OCI-LY7 (cell line): Measurements from ENCODE around the gene ZNF555. TPM values are rescaled to one million over a fixed set of nuclear protein-coding genes. Genes with fewer than 3 reads are reported as not detected.

Experiments used
- BruUV-seq: library from RNA; stranded (reverse); fragments of 400-500 nt; replicated peaks from 2 replicates; lab custom pipeline; 2021; lab: Mats Ljungman, UMichigan
- CTCF ChIA-PET: fragments of 300-600 bp; sonication (Branson Sonifier 250); formaldehyde crosslinking; loops from one replicate; lab custom pipeline; 2022; ENCODE audit warnings: antibody characterized with exemption; ENCODE audit not compliant: unreplicated experiment; lab: Charles Lee
- POLR2A ChIA-PET: fragments of 300-600 bp; sonication (Branson Sonifier 250); formaldehyde crosslinking; loops from one replicate; lab custom pipeline; 2022; ENCODE audit warnings: antibody characterized with exemption; lab: Charles Lee
- DNase-seq: peaks from one replicate; pipeline ENCODE4 v3.0.0-alpha.2; 2015; ENCODE audit warnings: low spot score
- H2AFZ ChIP-seq: fragments of 200-600 bp; sonication (generic), shearing (Covaris generic); 2 replicates; pipeline ENCODE4 v1.6.1; 2014; ENCODE audit warnings: mild to moderate bottlenecking, antibody characterized with exemption, low read length, moderate library complexity
- H3K27ac ChIP-seq: fragments of 200-600 bp; sonication (generic); 2 replicates; pipeline ENCODE4 v1.5.1; 2014; ENCODE audit warnings: mixed run types, low read depth, mild to moderate bottlenecking, moderate library complexity, low read length, inconsistent platforms; ENCODE audit not compliant: poor library complexity, severe bottlenecking
- H3K36me3 ChIP-seq: fragments of 200-600 bp; sonication (generic); 2 replicates; pipeline ENCODE4 v1.6.1; 2014; ENCODE audit warnings: mild to moderate bottlenecking, antibody characterized with exemption, low read length, moderate library complexity, mixed read lengths; ENCODE audit not compliant: insufficient read depth
- H3K4me1 ChIP-seq: fragments of 200-600 bp; sonication (generic); 2 replicates; pipeline ENCODE4 v1.5.1; 2014; ENCODE audit warnings: mild to moderate bottlenecking, low read length; ENCODE audit not compliant: insufficient read depth, poor library complexity, severe bottlenecking
- H3K4me2 ChIP-seq: fragments of 200-600 bp; sonication (generic); 2 replicates; pipeline ENCODE4 v1.6.1; 2014; ENCODE audit warnings: mild to moderate bottlenecking, low read length
- H3K4me3 ChIP-seq: fragments of 200-600 bp; sonication (generic); 2 replicates; pipeline ENCODE4 v1.5.1; 2014; ENCODE audit warnings: mild to moderate bottlenecking, low read depth, low read length; ENCODE audit not compliant: poor library complexity, severe bottlenecking
- H3K79me2 ChIP-seq: fragments of 200-600 bp; sonication (generic); 2 replicates; pipeline ENCODE4 v1.6.1; 2016; ENCODE audit warnings: low read depth, mild to moderate bottlenecking, low read length, moderate library complexity, mixed read lengths; ENCODE audit not compliant: insufficient read depth
- H3K9me2 ChIP-seq: fragments of 200-600 bp; sonication (generic); 2 replicates; pipeline ENCODE4 v1.6.1; 2016; ENCODE audit warnings: mild to moderate bottlenecking, low read length, mixed read lengths; ENCODE audit not compliant: insufficient read depth
- H3K9me3 ChIP-seq: fragments of 200-600 bp; sonication (generic); 2 replicates; pipeline ENCODE4 v1.6.1; 2014; ENCODE audit warnings: mild to moderate bottlenecking, mixed run types, low read length, mixed read lengths
- H4K20me1 ChIP-seq: fragments of 200-600 bp; sonication (generic); 2 replicates; pipeline ENCODE4 v1.6.1; 2014; ENCODE audit warnings: mild to moderate bottlenecking, antibody characterized with exemption, low read length, moderate library complexity, mixed read lengths; ENCODE audit not compliant: insufficient read depth
- EZH2phosphoT487 ChIP-seq: fragments of 200-600 bp; sonication (generic); IDR thresholded peaks from 2 replicates; pipeline ENCODE4 v1.6.1; 2018; ENCODE audit warnings: low read depth, borderline replicate concordance, mild to moderate bottlenecking, mixed run types, antibody characterized with exemption, low read length, moderate library complexity, mixed read lengths
- intact Hi-C: fragments of 100-400 bp; cut with micrococcal nuclease; formaldehyde crosslinking; loops from one replicate; pipeline ENCODE4 v1.10.0; 2022; ENCODE audit not compliant: unreplicated experiment
- total RNA-seq, 2 experiments: library from RNA; depleted of rRNA in 1 of 2; stranded (reverse); fragments of >200 nt in 1 of 2; shearing (Covaris generic) in 1 of 2; gene quantifications; 2 replicates each; pipeline ENCODE4 v1.2.3, GENCODE V29; 2014 to 2022
- TF ChIP-seq, protein P1 (sequence below): fragments of 200-600 bp; sonication (generic); conservative IDR thresholded peaks from 2 replicates; pipeline ENCODE4 v1.5.1; 2014; ENCODE audit warnings: mild to moderate bottlenecking, antibody characterized with exemption, low read length, moderate library complexity, mixed read lengths

Gene ZNF555
- total RNA-seq, 2 experiments from 2014 or later, result 2.4 to 5.1 TPM

DNA sequence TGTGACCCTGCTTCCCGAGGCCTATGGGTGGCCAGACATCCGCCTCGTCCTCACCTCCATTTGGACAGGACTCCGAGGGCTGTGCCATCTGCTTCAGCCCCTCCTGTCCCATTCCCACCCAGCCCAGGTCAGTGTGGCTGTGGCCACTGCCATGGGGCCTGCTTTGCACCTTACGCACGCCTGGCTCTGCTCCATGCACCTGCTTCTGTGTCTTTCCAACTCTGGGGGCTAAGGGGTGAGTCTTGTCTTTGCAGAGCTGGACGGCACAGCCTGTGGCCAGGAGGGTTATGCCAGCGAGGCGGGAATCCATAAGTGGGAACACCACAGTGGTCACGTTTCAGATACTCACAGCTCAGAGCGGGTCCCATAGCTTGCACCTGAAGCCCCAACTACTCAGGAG lies 26.8 kb upstream of the ZNF555 start:
- Histone ChIP-seq H3K4me1 (no peaks in the 10 kb centered on the region), H3K9me3 (no peaks in the 10 kb centered on the region), H3K4me3 (no peak overlapping the region), H3K27ac (no peak overlapping the region), H3K4me2 (no peak overlapping the region), H2AFZ (no peak overlapping the region), H3K36me3 (peaks cover 55% of the 10 kb centered on the region), H4K20me1 (no peaks in the 10 kb centered on the region), H3K79me2 (no peaks in the 10 kb centered on the region), H3K9me2 (no peaks in the 10 kb centered on the region)
- TF ChIP-seq, protein P1, sequence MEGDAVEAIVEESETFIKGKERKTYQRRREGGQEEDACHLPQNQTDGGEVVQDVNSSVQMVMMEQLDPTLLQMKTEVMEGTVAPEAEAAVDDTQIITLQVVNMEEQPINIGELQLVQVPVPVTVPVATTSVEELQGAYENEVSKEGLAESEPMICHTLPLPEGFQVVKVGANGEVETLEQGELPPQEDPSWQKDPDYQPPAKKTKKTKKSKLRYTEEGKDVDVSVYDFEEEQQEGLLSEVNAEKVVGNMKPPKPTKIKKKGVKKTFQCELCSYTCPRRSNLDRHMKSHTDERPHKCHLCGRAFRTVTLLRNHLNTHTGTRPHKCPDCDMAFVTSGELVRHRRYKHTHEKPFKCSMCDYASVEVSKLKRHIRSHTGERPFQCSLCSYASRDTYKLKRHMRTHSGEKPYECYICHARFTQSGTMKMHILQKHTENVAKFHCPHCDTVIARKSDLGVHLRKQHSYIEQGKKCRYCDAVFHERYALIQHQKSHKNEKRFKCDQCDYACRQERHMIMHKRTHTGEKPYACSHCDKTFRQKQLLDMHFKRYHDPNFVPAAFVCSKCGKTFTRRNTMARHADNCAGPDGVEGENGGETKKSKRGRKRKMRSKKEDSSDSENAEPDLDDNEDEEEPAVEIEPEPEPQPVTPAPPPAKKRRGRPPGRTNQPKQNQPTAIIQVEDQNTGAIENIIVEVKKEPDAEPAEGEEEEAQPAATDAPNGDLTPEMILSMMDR, result no peak
- TF ChIP-seq EZH2phosphoT487, result no peak
- no TSS peak for BruUV-seq
- ChIA-PET CTCF (no interaction called here), POLR2A (no interaction called here)
- no peak for DNase-seq
- intact Hi-C loops, result no loop called here

DNA sequence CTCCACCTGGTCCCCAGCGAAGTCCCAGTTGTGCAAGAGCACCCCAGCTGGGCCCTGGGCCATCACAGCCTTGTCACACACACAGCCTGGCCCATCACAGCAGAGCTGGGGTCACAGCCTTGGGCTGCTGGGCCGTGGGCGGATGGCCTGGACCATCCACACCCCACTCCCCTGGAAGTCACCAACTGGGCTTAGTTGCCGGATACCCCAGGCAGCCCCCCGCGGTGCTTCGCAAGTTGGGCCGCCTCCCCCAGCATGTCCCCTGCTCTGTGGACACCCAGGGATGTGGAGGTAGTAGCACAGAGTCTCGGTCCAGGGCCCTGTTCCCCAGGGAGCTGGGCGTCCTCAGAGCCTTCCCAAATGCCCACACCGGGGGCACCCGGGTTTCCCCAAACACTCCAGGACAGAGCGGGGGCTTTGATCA lies 26.1 kb upstream of the ZNF555 start:
- intact Hi-C loops, result no loop called here
- Histone ChIP-seq H3K36me3 (peaks cover 48% of the 10 kb centered on the region), H3K4me2 (no peak overlapping the region), H3K4me3 (no peak overlapping the region), H3K9me3 (no peaks in the 10 kb centered on the region), H3K27ac (no peak overlapping the region), H4K20me1 (no peaks in the 10 kb centered on the region), H3K4me1 (peaks cover 1% of the 10 kb centered on the region), H2AFZ (no peak overlapping the region), H3K9me2 (no peaks in the 10 kb centered on the region), H3K79me2 (no peaks in the 10 kb centered on the region)
- CTCF ChIA-PET, result no interaction called here
- DNase-seq, result no peak
- no TSS peak for BruUV-seq
- TF ChIP-seq, protein P1, result no peak
- TF ChIP-seq EZH2phosphoT487, result no peak
- POLR2A ChIA-PET, result no interaction called here

DNA sequence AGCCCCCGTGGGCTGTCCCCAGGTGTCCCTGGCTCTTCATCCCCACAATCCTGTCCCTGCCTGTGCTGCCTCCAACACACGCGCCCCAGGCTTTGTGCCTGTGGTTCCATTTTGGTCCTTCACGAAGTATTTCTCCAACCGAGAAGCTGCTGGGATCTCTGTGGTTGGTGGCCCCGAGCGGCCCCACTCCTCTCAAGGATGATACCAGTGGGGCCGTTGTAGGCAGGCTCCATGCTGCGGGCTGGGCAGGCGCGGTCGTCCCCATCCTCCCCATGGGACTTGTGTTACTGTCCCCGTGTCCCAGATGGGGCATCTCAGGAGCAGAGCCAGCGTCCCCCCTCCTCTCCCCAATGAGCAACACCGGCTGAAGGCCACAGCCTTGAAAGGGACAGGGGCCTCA lies 25.4 kb upstream of the ZNF555 start:
- CTCF ChIA-PET, result no interaction called here
- Histone ChIP-seq H3K36me3 (peaks cover 41% of the 10 kb centered on the region; the same call in 1 of the 2 replicates), H3K79me2 (no peaks in the 10 kb centered on the region), H3K4me3 (no peak overlapping the region), H3K4me2 (no peak overlapping the region), H3K4me1 (peaks cover 4% of the 10 kb centered on the region), H3K27ac (no peak overlapping the region), H4K20me1 (no peaks in the 10 kb centered on the region), H2AFZ (no peak overlapping the region), H3K9me2 (no peaks in the 10 kb centered on the region), H3K9me3 (no peaks in the 10 kb centered on the region)
- TF ChIP-seq, protein P1, result no peak
- no peak for TF ChIP-seq EZH2phosphoT487
- no peak for DNase-seq
- BruUV-seq, result no TSS peak
- POLR2A ChIA-PET, result no interaction called here
- intact Hi-C loops, result no loop called here
